Heart left ventricle (tissue), 13 donors: ENCODE results near the gene SPTLC2.

Source experiments
- POLR2A ChIP-seq, 2 donors: fragments of 450-650 bp; IDR thresholded peaks; one replicate each; pipeline ENCODE4 v1.6.1; 2017; ENCODE audit warnings: antibody characterized with exemption in 2 of 2, mild to moderate bottlenecking in 2 of 2, moderate library complexity in 2 of 2
- TF ChIP-seq, protein P1 (sequence below), 12 donors: fragments of 200-600 bp; sonication (generic) in 4 of 12; IDR thresholded peaks; one replicate each; pipeline versions ENCODE4 v1.5.0 to v1.8.0; 2018 to 2022; ENCODE audit warnings: antibody characterized with exemption in 12 of 12, mild to moderate bottlenecking in 5 of 12
- donor health status: ischemic (EF 13 %, LVEDD 7.1; RV severe dilation, severe dysfunction).
- donor health status: DM: no; HTN: yes; CAD: no.
- donor health status: DM: no; HTN: no; CAD: no.
- donor health status: ischemic (EF 25% LVEDD 6.9; RV normal size, moderate dysfunction).
- donor health status: ischemic (EF 25% LVEDD 5.7; RV mildly dilated, moderate dysfunction).
- donor health status: ischemic (EF 35%, LVEDD 5.7; RV mildly dilated, moderate dysfunction).
- donor health status: nonischemic (EF 11% LVEDD 7.7; RV severe dilation, severe dysfunction).
- donor health status: DM: yes; HTN: yes; CAD: no.
- donor health status: PGD.
- donor health status: ischemic (EF 29% LVEDD 5.4; RV normal size, mild dysfunction).
- donor health status: nonischemic (EF 23%, LVEDD 6.1; RV moderate dilation, normal function).

DNA sequence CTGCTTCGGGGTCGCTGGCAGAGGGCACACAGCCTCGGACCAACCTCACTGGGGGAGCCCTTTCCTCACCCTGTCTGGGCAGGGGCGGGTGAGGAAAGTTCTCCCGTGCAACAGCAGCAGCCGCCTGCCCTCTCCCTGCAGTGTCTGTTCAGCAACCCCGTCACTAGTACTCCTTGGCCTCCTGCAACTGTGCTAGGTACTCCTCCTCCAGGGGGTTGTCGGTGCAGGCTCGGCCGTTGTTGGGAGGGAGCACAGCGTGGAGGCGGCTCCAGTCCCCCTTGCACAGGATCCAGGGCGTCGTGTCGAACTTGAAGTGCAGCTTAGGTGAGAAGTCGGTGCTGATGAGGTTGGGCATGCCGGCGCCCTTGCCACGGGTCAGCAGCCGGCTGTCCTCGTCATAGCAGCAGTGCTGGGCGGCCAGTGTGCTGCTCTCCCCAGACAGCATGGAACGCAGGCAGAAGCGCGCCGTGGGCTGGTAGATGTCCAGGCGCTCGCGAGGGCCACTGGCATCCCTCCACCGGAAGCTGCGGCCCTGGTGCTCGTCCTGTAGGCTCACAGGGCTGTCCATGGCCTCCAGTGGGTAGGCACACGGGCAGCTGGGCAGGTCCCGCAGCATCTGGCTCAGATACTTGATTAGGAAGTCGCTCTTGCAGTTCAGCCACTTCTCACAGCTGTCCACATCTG lies 140.9 kb downstream of the SPTLC2 start:
- TF ChIP-seq POLR2A (IDR thresholded peaks at IDR 0.05): no peak
- TF ChIP-seq, protein P1, sequence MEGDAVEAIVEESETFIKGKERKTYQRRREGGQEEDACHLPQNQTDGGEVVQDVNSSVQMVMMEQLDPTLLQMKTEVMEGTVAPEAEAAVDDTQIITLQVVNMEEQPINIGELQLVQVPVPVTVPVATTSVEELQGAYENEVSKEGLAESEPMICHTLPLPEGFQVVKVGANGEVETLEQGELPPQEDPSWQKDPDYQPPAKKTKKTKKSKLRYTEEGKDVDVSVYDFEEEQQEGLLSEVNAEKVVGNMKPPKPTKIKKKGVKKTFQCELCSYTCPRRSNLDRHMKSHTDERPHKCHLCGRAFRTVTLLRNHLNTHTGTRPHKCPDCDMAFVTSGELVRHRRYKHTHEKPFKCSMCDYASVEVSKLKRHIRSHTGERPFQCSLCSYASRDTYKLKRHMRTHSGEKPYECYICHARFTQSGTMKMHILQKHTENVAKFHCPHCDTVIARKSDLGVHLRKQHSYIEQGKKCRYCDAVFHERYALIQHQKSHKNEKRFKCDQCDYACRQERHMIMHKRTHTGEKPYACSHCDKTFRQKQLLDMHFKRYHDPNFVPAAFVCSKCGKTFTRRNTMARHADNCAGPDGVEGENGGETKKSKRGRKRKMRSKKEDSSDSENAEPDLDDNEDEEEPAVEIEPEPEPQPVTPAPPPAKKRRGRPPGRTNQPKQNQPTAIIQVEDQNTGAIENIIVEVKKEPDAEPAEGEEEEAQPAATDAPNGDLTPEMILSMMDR (IDR thresholded peaks at IDR 0.05): no peak
